Activated naive CD4-positive, alpha-beta T cell treated with anti-CD3 and anti-CD28 coated beads, Interleukin-2, amount 50 U/mL, for 24 hours (primary cell): Measurements from ENCODE around the gene MYLK2.

Experiments used
- H3K27ac Mint-ChIP-seq: one replicate; pipeline ENCODE4 v1.8.0; 2021; ENCODE audit warnings: mild to moderate bottlenecking, mixed read lengths
- H3K27me3 Mint-ChIP-seq: one replicate; pipeline ENCODE4 v1.8.0; 2021; ENCODE audit warnings: mixed read lengths
- H3K36me3 Mint-ChIP-seq: one replicate; pipeline ENCODE4 v1.8.0; 2021; ENCODE audit warnings: mixed read lengths
- H3K4me1 Mint-ChIP-seq: one replicate; pipeline ENCODE4 v1.8.0; 2021; ENCODE audit warnings: mixed read lengths
- H3K4me3 Mint-ChIP-seq: one replicate; pipeline ENCODE4 v1.8.0; 2021; ENCODE audit warnings: mild to moderate bottlenecking, mixed read lengths
- H3K9me3 Mint-ChIP-seq: one replicate; pipeline ENCODE4 v1.8.0; 2021; ENCODE audit warnings: mixed read lengths

The MYLK2 gene

GRCh38 chr20:31868853-31869672 is 49.9 kb downstream of the MYLK2 start:
- H3K27ac Mint-ChIP-seq = no peak overlapping the region
- H3K4me3 Mint-ChIP-seq = peak overlapping the region; percentile 87
- H3K4me1 Mint-ChIP-seq = peaks cover 14% of the 10 kb centered on the region

GRCh38 chr20:31869673-31869941 is 50.5 kb downstream of the MYLK2 start:
- H3K36me3 Mint-ChIP-seq = no peaks in the 10 kb centered on the region
- H3K9me3 Mint-ChIP-seq = no peaks in the 10 kb centered on the region
- peaks cover 30% of the 10 kb centered on the region for H3K27me3 Mint-ChIP-seq
- H3K4me3 Mint-ChIP-seq = peak overlapping the region; percentile 87
- H3K27ac Mint-ChIP-seq = peak overlapping the region; percentile 9
- peaks cover 14% of the 10 kb centered on the region for H3K4me1 Mint-ChIP-seq

More at GRCh38 chr20:31868853-31869672, 49.9 kb downstream of the MYLK2 start:
- Mint-ChIP-seq H3K9me3 (no peaks in the 10 kb centered on the region), H3K36me3 (no peaks in the 10 kb centered on the region), H3K27me3 (peaks cover 30% of the 10 kb centered on the region)

DNA sequence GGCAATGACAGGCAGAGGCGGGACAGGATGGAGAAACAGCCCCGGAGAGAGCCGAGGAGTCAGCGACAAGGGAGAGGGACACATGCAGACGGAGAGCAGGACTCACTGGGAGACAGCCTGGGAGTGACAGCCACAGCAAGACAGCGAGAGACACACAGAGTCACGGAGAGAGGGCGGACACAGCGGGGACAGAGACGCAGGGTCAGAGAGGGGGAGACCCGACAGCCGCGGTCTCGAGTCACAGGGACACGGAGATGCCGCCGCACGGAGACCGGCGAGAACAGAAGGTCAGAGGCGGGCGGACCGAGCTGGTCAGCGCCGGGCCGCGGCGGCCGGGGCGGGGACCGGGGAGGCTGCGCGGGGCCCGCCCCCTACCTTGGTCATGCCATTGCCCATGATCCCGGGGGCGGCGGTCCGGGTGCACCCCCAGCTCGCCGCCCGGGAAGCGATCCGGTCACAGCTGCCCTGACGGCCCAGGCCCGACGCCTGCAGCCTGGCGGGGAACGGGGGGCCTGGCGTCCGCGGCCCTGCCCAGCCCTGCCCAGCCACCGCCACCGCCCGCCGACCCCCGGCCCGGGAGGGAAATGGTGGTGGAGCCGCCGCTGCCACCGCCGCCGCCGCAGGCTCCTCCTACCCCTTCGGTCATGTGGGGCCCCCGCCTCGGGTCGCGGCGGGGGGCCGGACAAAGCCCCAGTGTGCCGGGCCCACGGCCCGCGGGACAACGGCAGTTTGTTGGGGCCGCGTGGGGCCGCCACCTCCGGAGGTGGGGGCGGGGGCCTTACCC is 51.0 kb downstream of the MYLK2 start, which contains the start of the genes DUSP15 and TTLL9:
DUSP15 (minus strand) TSS at position 586 of the 784 bp plus-strand sequence; CDS start at position 396, 190 bp downstream.
TTLL9 (plus strand) TSS at position 693 of the 784 bp plus-strand sequence. CDS start 493 bp downstream, outside the sequence.
- Mint-ChIP-seq H3K4me1 (peaks cover 14% of the 10 kb centered on the region), H3K36me3 (no peaks in the 10 kb centered on the region), H3K4me3 (peak within 1 kb of the TSS; percentile 87), H3K27me3 (peaks cover 30% of the 10 kb centered on the region), H3K27ac (peak within 1 kb of the TSS; percentile 73), H3K9me3 (no peaks in the 10 kb centered on the region)

DNA sequence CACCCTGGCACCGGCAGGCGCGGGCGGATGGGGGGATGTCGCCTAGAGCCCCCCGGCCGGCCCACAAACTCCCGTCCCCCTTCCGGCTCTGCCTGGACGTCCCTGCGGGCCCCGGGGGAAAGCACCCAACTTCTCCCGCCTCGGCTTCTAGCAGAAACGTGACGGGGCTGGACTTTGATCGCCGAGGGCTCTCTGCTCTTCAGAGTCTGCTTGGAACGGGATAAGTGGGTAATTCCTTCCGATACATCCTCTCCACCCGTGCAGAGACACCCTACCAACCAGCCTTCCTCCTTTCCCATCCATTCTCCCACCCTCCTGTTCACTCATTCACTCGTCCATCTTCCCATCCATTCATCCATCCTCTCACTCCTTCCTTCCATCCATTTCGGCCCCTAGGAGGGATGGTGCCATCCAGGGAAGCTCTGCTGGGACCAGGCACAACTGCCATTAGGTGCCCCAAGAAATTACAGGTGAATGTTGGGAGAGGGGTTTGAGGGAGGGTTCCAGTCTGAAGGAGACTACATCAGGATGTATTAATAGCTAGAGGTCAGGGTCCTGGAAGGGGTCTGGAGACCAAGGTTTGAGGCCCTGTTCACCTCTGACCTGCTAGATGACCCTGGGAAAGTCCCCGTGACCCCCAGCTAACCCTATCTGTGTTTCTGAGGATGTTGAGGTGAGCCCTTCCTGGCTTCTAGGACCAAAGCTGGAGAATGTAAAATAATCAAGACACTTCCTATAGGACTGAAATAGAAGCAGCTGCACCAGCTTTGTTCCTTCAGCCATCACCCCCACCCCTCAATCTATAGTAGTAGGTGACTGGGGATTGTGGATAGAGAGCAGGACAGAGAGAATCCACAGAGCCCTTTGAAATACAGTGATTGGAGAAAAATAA is 51.8 kb downstream of the MYLK2 start:
- H3K4me1 Mint-ChIP-seq = peaks cover 14% of the 10 kb centered on the region
- peak overlapping the region; percentile 73 for H3K27ac Mint-ChIP-seq
- H3K4me3 Mint-ChIP-seq = peak overlapping the region; percentile 84
- H3K9me3 Mint-ChIP-seq = no peaks in the 10 kb centered on the region
- peaks cover 30% of the 10 kb centered on the region for H3K27me3 Mint-ChIP-seq
- no peaks in the 10 kb centered on the region for H3K36me3 Mint-ChIP-seq

DNA sequence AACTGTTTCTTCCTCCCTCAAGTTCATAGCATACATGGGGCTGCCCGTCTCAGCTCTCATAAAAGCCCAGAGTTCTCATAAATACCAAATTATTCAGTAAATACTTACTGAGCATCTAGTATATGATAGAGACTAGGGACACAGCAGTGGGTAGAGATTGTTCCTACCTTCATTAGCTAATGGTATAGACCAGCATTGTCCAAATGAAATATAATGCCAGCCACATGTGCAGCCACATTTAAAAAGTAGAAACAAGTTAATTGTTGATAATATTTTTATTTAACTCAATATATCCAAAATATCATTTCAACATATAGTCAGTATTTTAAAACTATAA is 52.4 kb downstream of the MYLK2 start:
- no peaks in the 10 kb centered on the region for H3K9me3 Mint-ChIP-seq

DNA sequence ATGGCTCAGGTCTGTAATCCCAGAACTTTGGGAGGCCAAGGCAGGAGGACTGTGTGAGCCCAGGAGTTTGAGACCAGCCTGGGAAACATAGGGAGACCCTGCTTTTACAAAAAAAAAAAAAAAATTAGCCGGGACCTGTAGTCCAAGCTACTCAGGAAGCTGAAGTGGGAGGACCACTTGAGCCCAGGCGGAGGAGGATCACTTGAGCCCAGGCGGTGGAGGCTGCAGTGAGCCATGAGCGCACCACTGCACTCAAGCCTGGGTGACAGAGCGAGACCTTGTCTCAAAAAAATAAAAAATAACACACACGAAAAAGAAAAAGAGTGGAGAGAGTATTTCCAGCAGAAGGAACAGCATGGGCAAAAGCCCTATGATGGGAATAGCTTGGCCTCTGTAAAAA is 53.2 kb downstream of the MYLK2 start:
- peaks cover 30% of the 10 kb centered on the region for H3K27me3 Mint-ChIP-seq
- H3K27ac Mint-ChIP-seq = no peak overlapping the region
- H3K36me3 Mint-ChIP-seq = no peaks in the 10 kb centered on the region
- no peaks in the 10 kb centered on the region for H3K9me3 Mint-ChIP-seq
- no peak overlapping the region for H3K4me3 Mint-ChIP-seq
- H3K4me1 Mint-ChIP-seq = peaks cover 14% of the 10 kb centered on the region

More for the DNA sequence above, 52.4 kb downstream of the MYLK2 start:
- H3K27me3 Mint-ChIP-seq = peaks cover 30% of the 10 kb centered on the region
- no peaks in the 10 kb centered on the region for H3K36me3 Mint-ChIP-seq
- H3K4me3 Mint-ChIP-seq = no peak overlapping the region
- peaks cover 14% of the 10 kb centered on the region for H3K4me1 Mint-ChIP-seq
- H3K27ac Mint-ChIP-seq = no peak overlapping the region

DNA sequence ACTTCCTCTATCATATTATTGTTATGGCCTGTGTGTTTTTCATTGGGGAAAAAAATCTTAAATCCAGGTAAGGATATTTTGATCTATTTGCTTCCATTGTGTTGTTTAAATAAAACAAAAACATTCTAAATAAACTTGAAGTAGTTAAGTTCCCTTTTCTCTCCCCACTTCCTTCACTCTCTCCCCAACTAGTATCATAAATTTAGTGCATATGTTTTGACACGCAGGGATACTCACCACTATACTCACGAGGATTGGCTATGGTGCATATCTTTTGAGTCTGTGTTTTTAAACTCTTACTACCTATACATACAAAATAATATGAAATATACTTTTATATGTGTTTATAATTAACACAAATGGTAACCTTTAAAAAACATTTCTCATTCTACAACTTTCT is 56.5 kb downstream of the MYLK2 start:
- peaks cover 13% of the 10 kb centered on the region for H3K4me1 Mint-ChIP-seq
- H3K4me3 Mint-ChIP-seq = no peak overlapping the region
- H3K27me3 Mint-ChIP-seq = peaks cover 16% of the 10 kb centered on the region

GRCh38 chr20:31877684-31878083 is 58.5 kb downstream of the MYLK2 start:
- peaks cover 8% of the 10 kb centered on the region for H3K4me1 Mint-ChIP-seq
- H3K36me3 Mint-ChIP-seq = no peaks in the 10 kb centered on the region
- H3K4me3 Mint-ChIP-seq = no peak overlapping the region
- H3K9me3 Mint-ChIP-seq = no peaks in the 10 kb centered on the region
- peaks cover 3% of the 10 kb centered on the region for H3K27me3 Mint-ChIP-seq
- H3K27ac Mint-ChIP-seq = no peak overlapping the region

More for the DNA sequence above, 56.5 kb downstream of the MYLK2 start:
- no peaks in the 10 kb centered on the region for H3K9me3 Mint-ChIP-seq
- H3K27ac Mint-ChIP-seq = no peak overlapping the region
- no peaks in the 10 kb centered on the region for H3K36me3 Mint-ChIP-seq

DNA sequence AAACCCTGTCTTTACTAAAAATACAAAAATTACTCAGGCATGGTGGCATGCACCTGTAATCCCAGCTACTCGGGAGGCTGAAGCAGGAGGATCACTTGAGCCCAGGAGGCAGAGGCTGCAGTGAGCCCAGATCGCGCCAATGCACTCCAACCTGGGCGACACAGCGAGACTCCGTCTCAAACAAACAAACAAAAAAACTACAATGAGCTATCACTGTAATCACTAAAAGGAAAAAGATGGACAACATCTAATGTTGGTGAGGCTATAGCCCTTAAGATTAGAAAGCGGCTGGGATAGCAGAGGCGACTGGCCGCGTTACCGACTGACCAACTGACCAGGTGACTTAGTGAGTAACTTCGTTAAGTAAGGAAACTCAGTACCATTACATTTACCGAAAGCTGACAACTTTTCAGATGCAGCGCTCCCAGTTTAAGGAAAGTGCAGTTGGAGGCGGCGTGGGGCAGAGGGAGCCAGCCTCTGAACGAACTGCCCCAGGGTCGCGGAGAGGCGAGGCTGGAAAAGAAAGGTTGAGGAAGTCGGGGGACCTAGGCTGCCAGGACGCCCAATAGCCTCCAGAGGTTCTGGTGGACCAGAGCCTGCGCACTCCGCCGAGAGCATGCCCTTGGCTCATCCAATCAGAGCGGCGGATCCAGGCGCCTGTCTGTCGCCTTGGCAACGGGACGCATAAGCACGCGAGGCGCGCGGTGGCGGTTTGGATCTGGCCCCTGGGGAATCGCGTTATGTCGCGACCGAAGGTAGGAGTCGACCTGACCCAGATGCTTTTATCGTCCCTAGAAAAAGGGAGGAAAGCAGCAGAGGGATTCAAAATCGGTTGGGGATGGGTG is 60.2 kb downstream of the MYLK2 start:
- peak overlapping the region; percentile 83 for H3K27ac Mint-ChIP-seq
- peaks cover 3% of the 10 kb centered on the region for H3K27me3 Mint-ChIP-seq
- no peaks in the 10 kb centered on the region for H3K36me3 Mint-ChIP-seq
- H3K9me3 Mint-ChIP-seq = no peaks in the 10 kb centered on the region
- peaks cover 8% of the 10 kb centered on the region for H3K4me1 Mint-ChIP-seq
- H3K4me3 Mint-ChIP-seq = peak overlapping the region; percentile 95

- Mint-ChIP-seq H3K27ac (no peak overlapping the region), H3K36me3 (no peaks in the 10 kb centered on the region), H3K4me1 (peaks cover 8% of the 10 kb centered on the region), H3K27me3 (peaks cover 3% of the 10 kb centered on the region), H3K9me3 (no peaks in the 10 kb centered on the region), H3K4me3 (no peak overlapping the region)
These were observed 62.8 kb downstream of the MYLK2 start for GRCh38 chr20:31881945-31882344.

DNA sequence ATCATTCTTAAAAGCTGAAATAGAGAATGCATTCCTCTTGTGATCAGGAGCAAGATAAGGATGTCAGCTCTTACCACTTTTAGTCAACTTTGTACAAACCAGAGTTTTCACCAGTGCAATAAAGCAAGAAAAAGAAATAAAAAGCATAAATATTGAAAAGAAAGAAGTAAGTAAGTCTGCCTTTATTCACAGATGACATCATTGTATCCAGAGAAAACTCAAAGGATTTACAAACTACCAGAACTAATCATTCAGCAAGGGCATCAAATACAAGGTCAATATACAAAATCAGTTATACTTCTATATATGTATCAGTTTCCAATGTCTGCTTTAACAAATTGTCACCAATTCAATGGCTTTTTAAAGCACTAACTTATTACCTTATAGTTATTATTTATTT is 64.7 kb downstream of the MYLK2 start:
- Mint-ChIP-seq H3K27ac (no peak overlapping the region), H3K4me3 (no peak overlapping the region), H3K27me3 (peaks cover 3% of the 10 kb centered on the region), H3K9me3 (no peaks in the 10 kb centered on the region), H3K4me1 (peaks cover 8% of the 10 kb centered on the region), H3K36me3 (no peaks in the 10 kb centered on the region)
